OCI-LY1 (cell line): ENCODE results near the gene PDK2.

Experiments used
- EZH2 ChIP-seq: fragments of 200-600 bp; sonication (generic), shearing (Covaris generic); IDR thresholded peaks from 2 replicates; pipeline ENCODE4 v1.8.0; 2017; ENCODE audit warnings: borderline replicate concordance, mixed run types, mild to moderate bottlenecking, antibody characterized with exemption, low read length, moderate library complexity, mixed read lengths
- TF ChIP-seq, protein P1 (sequence below): fragments of 200-600 bp; sonication (generic), shearing (Covaris generic); IDR thresholded peaks from 2 replicates; pipeline ENCODE4 v1.5.1; 2017; ENCODE audit warnings: mild to moderate bottlenecking, antibody characterized with exemption, low read length, moderate library complexity, mixed read lengths

DNA sequence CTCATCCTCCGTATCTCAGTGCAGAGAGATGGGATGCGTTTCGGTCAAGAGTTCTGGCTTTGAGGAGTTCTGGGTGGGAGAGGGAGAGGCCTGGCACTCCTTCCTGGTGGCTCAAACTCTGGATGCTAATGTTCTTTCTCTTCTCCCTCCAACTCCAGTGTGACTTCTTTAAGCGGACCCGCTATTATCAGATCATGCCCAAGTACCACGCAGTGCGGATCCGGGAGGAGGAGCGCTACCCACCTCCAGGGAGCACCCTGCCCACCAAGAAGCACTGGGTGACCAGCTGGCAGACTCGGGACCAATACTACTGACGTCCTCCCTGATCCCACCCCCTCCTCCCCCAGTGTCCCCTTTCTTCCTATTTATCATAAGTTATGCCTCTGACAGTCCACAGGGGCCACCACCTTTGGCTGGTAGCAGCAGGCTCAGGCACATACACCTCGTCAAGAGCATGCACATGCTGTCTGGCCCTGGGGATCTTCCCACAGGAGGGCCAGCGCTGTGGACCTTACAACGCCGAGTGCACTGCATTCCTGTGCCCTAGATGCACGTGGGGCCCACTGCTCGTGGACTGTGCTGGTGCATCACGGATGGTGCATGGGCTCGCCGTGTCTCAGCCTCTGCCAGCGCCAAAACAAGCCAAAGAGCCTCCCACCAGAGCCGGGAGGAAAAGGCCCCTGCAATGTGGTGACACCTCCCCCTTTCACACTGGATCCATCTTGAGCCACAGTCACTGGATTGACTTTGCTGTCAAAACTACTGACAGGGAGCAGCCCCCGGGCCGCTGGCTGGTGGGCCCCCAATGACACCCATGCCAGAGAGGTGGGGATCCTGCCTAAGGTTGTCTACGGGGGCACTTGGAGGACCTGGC lies 6.0 kb upstream of the PDK2 start:
- TF ChIP-seq, protein P1, sequence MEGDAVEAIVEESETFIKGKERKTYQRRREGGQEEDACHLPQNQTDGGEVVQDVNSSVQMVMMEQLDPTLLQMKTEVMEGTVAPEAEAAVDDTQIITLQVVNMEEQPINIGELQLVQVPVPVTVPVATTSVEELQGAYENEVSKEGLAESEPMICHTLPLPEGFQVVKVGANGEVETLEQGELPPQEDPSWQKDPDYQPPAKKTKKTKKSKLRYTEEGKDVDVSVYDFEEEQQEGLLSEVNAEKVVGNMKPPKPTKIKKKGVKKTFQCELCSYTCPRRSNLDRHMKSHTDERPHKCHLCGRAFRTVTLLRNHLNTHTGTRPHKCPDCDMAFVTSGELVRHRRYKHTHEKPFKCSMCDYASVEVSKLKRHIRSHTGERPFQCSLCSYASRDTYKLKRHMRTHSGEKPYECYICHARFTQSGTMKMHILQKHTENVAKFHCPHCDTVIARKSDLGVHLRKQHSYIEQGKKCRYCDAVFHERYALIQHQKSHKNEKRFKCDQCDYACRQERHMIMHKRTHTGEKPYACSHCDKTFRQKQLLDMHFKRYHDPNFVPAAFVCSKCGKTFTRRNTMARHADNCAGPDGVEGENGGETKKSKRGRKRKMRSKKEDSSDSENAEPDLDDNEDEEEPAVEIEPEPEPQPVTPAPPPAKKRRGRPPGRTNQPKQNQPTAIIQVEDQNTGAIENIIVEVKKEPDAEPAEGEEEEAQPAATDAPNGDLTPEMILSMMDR: no peak
- TF ChIP-seq EZH2: no peak
